HEK293 (cell line): ENCODE data around the gene HOXB4.

ENCODE experiments used
- GLIS1 ChIP-seq: fragments of 450-650 bp; formaldehyde crosslinking; IDR thresholded peaks from 2 replicates; pipeline ENCODE4 v1.5.1; 2016; ENCODE audit warnings: missing biosample characterization, missing genetic modification characterization
- KLF1 ChIP-seq: fragments of 450-650 bp; formaldehyde crosslinking; IDR thresholded peaks from 2 replicates; pipeline ENCODE4 v1.5.1; 2016; ENCODE audit warnings: missing biosample characterization, missing genetic modification characterization
- MYNN ChIP-seq: fragments of 450-650 bp; formaldehyde crosslinking; IDR thresholded peaks from 2 replicates; pipeline ENCODE4 v1.5.1; 2016; ENCODE audit warnings: missing biosample characterization, missing genetic modification characterization, borderline replicate concordance
- REPIN1 ChIP-seq: fragments of 450-650 bp; formaldehyde crosslinking; IDR thresholded peaks from 2 replicates; pipeline ENCODE4 v1.5.1; 2017; ENCODE audit warnings: missing biosample characterization, missing genetic modification characterization, low read depth
- SETDB1 ChIP-seq: IDR thresholded peaks from one replicate; pipeline ENCODE4 v1.6.1; 2017; ENCODE audit warnings: mild to moderate bottlenecking, low read length, moderate library complexity, mixed read lengths; ENCODE audit not compliant: insufficient read length
- TCF7L2 ChIP-seq: IDR thresholded peaks from 2 replicates; pipeline ENCODE4 v1.6.1; 2011; ENCODE audit warnings: low read depth, mild to moderate bottlenecking, inconsistent platforms, low read length, moderate library complexity, borderline replicate concordance
- ZFHX2 ChIP-seq: fragments of 450-650 bp; formaldehyde crosslinking; conservative IDR thresholded peaks from 2 replicates; pipeline ENCODE4 v1.5.1; 2016; ENCODE audit warnings: missing biosample characterization, missing genetic modification characterization
- ZNF121 ChIP-seq: fragments of 450-650 bp; formaldehyde crosslinking; IDR thresholded peaks from 2 replicates; pipeline ENCODE4 v1.5.1; 2016; ENCODE audit warnings: missing biosample characterization, missing genetic modification characterization
- ZNF138 ChIP-seq: fragments of 450-650 bp; formaldehyde crosslinking; IDR thresholded peaks from 2 replicates; pipeline ENCODE4 v1.5.1; 2016; ENCODE audit warnings: missing biosample characterization, missing genetic modification characterization, borderline replicate concordance
- ZNF354C ChIP-seq: fragments of 450-650 bp; formaldehyde crosslinking; IDR thresholded peaks from 2 replicates; pipeline ENCODE4 v1.5.1; 2016; ENCODE audit warnings: missing biosample characterization, missing genetic modification characterization, low read depth, borderline replicate concordance
- ZNF529 ChIP-seq: fragments of 450-650 bp; formaldehyde crosslinking; IDR thresholded peaks from 2 replicates; pipeline ENCODE4 v1.5.1; 2017; ENCODE audit warnings: missing genetic modification characterization, missing biosample characterization; ENCODE audit not compliant: insufficient replicate concordance
- ZNF561 ChIP-seq: fragments of 450-650 bp; IDR thresholded peaks from 2 replicates; pipeline ENCODE4 v1.5.1; 2018; ENCODE audit warnings: missing biosample characterization, missing genetic modification characterization, borderline replicate concordance
- ZNF776 ChIP-seq: fragments of 450-650 bp; formaldehyde crosslinking; IDR thresholded peaks from 2 replicates; pipeline ENCODE4 v1.5.0; 2017; ENCODE audit warnings: missing biosample characterization, missing genetic modification characterization, borderline replicate concordance
- TF ChIP-seq, protein P1 (sequence below): fragments of 450-650 bp; formaldehyde crosslinking; IDR thresholded peaks from 2 replicates; pipeline ENCODE4 v1.5.1; 2016; ENCODE audit warnings: missing biosample characterization, missing genetic modification characterization
- TF ChIP-seq, protein P2 (sequence below): fragments of 450-650 bp; formaldehyde crosslinking; IDR thresholded peaks from 2 replicates; pipeline ENCODE4 v1.5.1; 2016; ENCODE audit warnings: missing biosample characterization, missing genetic modification characterization
- TF ChIP-seq, protein P3 (sequence below): fragments of 450-650 bp; formaldehyde crosslinking; IDR thresholded peaks from 2 replicates; pipeline ENCODE4 v1.5.1; 2017; ENCODE audit warnings: missing biosample characterization, missing genetic modification characterization
- TF ChIP-seq, protein P4 (sequence below): fragments of 450-650 bp; formaldehyde crosslinking; IDR thresholded peaks from 2 replicates; pipeline ENCODE4 v1.5.1; 2016; ENCODE audit warnings: missing biosample characterization, missing genetic modification characterization
- TF ChIP-seq, protein P5 (sequence below): fragments of 450-650 bp; formaldehyde crosslinking; IDR thresholded peaks from 2 replicates; pipeline ENCODE4 v1.5.1; 2016; ENCODE audit warnings: missing biosample characterization, missing genetic modification characterization
- TF ChIP-seq, protein P6 (sequence below): fragments of 450-650 bp; formaldehyde crosslinking; IDR thresholded peaks from 2 replicates; pipeline ENCODE4 v1.5.1; 2017; ENCODE audit warnings: missing biosample characterization, missing genetic modification characterization
- TF ChIP-seq, protein P7 (sequence below): fragments of 450-650 bp; formaldehyde crosslinking; IDR thresholded peaks from 2 replicates; pipeline ENCODE4 v1.5.1; 2016; ENCODE audit warnings: missing biosample characterization, missing genetic modification characterization
- TF ChIP-seq, protein P8 (sequence below): fragments of 450-650 bp; formaldehyde crosslinking; IDR thresholded peaks from 2 replicates; pipeline ENCODE4 v1.5.1; 2016; ENCODE audit warnings: missing biosample characterization, missing genetic modification characterization

Gene HOXB4

DNA sequence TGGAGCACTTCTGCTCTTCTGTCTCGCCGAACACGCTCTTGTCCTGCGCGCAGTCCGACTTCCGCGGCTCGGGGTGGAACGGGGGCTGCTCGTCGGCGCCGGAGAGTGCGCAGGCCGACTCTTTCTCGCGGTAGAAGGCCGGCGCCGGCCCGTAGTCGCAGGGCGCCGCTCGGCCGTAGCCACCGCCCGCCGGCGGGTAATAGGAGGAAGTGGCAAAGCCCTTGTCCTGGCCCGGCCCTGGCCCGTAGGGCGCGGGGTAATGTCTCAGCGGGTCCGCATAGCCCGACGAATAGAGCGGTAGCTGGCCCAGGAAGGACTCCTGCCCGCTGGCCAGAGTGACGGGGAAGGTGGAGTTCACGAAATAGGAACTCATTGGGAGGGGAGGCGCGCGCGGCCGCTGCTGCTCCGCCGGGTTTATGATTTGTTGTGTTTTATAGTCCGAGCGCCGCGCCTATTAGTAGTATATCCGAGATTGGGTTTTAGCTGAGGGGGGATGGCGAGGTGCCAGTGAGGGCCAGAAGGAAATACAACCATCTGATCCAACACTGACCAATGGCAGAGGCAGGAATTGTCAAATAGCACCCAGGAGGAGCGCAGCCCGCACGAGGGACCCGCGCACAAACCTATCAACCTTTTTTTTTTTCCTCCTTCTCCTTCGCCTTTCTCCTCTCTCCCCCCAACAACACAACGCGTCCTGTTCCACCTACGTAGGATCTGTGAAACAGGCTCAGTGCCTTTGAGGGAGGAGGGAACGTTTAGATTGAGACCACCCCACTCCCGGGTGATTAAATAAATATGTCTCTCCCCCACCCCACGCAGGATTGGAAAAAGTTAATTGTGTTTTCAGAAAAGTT, 19.9 kb upstream of the HOXB4 start (continued):
- TF ChIP-seq, protein P1, sequence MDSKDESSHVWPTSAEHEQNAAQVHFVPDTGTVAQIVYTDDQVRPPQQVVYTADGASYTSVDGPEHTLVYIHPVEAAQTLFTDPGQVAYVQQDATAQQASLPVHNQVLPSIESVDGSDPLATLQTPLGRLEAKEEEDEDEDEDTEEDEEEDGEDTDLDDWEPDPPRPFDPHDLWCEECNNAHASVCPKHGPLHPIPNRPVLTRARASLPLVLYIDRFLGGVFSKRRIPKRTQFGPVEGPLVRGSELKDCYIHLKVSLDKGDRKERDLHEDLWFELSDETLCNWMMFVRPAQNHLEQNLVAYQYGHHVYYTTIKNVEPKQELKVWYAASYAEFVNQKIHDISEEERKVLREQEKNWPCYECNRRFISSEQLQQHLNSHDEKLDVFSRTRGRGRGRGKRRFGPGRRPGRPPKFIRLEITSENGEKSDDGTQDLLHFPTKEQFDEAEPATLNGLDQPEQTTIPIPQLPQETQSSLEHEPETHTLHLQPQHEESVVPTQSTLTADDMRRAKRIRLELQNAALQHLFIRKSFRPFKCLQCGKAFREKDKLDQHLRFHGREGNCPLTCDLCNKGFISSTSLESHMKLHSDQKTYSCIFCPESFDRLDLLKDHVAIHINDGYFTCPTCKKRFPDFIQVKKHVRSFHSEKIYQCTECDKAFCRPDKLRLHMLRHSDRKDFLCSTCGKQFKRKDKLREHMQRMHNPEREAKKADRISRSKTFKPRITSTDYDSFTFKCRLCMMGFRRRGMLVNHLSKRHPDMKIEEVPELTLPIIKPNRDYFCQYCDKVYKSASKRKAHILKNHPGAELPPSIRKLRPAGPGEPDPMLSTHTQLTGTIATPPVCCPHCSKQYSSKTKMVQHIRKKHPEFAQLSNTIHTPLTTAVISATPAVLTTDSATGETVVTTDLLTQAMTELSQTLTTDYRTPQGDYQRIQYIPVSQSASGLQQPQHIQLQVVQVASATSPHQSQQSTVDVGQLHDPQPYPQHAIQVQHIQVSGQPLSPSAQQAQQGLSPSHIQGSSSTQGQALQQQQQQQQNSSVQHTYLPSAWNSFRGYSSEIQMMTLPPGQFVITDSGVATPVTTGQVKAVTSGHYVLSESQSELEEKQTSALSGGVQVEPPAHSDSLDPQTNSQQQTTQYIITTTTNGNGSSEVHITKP (tag by site-specific recombination), result peak; percentile 93
- TF ChIP-seq MYNN (tag by site-specific recombination) (no peak), ZNF138 (tag by site-specific recombination) (no peak), ZNF776 (tag by site-specific recombination) (no peak), ZNF121 (tag by site-specific recombination) (0 out of 2 replicates have a peak, but pooled peaks have one; percentile 45), ZNF529 (tag by site-specific recombination) (no peak), KLF1 (peak; percentile 27; the same call in 1 of the 2 replicates), TCF7L2 (no peak), ZNF561 (tag by site-specific recombination) (peak; percentile 47; the same call in 1 of the 2 replicates), GLIS1 (tag by site-specific recombination) (peak; percentile 16; the same call in 1 of the 2 replicates), SETDB1 (no peak), ZNF354C (no peak), REPIN1 (tag by site-specific recombination) (no peak), ZFHX2 (tag by site-specific recombination) (peak; percentile 76)
- TF ChIP-seq, protein P2, sequence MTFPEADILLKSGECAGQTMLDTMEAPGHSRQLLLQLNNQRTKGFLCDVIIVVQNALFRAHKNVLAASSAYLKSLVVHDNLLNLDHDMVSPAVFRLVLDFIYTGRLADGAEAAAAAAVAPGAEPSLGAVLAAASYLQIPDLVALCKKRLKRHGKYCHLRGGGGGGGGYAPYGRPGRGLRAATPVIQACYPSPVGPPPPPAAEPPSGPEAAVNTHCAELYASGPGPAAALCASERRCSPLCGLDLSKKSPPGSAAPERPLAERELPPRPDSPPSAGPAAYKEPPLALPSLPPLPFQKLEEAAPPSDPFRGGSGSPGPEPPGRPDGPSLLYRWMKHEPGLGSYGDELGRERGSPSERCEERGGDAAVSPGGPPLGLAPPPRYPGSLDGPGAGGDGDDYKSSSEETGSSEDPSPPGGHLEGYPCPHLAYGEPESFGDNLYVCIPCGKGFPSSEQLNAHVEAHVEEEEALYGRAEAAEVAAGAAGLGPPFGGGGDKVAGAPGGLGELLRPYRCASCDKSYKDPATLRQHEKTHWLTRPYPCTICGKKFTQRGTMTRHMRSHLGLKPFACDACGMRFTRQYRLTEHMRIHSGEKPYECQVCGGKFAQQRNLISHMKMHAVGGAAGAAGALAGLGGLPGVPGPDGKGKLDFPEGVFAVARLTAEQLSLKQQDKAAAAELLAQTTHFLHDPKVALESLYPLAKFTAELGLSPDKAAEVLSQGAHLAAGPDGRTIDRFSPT, result 0 out of 2 replicates have a peak, but pooled peaks have one; percentile 49
- TF ChIP-seq, protein P3, sequence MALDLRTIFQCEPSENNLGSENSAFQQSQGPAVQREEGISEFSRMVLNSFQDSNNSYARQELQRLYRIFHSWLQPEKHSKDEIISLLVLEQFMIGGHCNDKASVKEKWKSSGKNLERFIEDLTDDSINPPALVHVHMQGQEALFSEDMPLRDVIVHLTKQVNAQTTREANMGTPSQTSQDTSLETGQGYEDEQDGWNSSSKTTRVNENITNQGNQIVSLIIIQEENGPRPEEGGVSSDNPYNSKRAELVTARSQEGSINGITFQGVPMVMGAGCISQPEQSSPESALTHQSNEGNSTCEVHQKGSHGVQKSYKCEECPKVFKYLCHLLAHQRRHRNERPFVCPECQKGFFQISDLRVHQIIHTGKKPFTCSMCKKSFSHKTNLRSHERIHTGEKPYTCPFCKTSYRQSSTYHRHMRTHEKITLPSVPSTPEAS (tag by site-specific recombination), result 0 out of 2 replicates have a peak, but pooled peaks have one; percentile 4
- TF ChIP-seq, protein P4, sequence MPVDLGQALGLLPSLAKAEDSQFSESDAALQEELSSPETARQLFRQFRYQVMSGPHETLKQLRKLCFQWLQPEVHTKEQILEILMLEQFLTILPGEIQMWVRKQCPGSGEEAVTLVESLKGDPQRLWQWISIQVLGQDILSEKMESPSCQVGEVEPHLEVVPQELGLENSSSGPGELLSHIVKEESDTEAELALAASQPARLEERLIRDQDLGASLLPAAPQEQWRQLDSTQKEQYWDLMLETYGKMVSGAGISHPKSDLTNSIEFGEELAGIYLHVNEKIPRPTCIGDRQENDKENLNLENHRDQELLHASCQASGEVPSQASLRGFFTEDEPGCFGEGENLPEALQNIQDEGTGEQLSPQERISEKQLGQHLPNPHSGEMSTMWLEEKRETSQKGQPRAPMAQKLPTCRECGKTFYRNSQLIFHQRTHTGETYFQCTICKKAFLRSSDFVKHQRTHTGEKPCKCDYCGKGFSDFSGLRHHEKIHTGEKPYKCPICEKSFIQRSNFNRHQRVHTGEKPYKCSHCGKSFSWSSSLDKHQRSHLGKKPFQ, result 0 out of 2 replicates have a peak, but pooled peaks have one; percentile 25
- TF ChIP-seq, protein P5, sequence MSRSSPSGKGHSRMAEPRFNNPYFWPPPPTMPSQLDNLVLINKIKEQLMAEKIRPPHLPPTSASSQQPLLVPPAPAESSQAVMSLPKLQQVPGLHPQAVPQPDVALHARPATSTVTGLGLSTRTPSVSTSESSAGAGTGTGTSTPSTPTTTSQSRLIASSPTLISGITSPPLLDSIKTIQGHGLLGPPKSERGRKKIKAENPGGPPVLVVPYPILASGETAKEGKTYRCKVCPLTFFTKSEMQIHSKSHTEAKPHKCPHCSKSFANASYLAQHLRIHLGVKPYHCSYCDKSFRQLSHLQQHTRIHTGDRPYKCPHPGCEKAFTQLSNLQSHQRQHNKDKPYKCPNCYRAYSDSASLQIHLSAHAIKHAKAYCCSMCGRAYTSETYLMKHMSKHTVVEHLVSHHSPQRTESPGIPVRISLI (tag by site-specific recombination), result peak; percentile 65; the same call in 1 of the 2 replicates
- TF ChIP-seq, protein P6, sequence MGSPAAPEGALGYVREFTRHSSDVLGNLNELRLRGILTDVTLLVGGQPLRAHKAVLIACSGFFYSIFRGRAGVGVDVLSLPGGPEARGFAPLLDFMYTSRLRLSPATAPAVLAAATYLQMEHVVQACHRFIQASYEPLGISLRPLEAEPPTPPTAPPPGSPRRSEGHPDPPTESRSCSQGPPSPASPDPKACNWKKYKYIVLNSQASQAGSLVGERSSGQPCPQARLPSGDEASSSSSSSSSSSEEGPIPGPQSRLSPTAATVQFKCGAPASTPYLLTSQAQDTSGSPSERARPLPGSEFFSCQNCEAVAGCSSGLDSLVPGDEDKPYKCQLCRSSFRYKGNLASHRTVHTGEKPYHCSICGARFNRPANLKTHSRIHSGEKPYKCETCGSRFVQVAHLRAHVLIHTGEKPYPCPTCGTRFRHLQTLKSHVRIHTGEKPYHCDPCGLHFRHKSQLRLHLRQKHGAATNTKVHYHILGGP (tag by site-specific recombination), result no peak
- TF ChIP-seq, protein P7, sequence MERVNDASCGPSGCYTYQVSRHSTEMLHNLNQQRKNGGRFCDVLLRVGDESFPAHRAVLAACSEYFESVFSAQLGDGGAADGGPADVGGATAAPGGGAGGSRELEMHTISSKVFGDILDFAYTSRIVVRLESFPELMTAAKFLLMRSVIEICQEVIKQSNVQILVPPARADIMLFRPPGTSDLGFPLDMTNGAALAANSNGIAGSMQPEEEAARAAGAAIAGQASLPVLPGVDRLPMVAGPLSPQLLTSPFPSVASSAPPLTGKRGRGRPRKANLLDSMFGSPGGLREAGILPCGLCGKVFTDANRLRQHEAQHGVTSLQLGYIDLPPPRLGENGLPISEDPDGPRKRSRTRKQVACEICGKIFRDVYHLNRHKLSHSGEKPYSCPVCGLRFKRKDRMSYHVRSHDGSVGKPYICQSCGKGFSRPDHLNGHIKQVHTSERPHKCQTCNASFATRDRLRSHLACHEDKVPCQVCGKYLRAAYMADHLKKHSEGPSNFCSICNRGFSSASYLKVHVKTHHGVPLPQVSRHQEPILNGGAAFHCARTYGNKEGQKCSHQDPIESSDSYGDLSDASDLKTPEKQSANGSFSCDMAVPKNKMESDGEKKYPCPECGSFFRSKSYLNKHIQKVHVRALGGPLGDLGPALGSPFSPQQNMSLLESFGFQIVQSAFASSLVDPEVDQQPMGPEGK (tag by site-specific recombination), result peak; percentile 63
- TF ChIP-seq, protein P8, sequence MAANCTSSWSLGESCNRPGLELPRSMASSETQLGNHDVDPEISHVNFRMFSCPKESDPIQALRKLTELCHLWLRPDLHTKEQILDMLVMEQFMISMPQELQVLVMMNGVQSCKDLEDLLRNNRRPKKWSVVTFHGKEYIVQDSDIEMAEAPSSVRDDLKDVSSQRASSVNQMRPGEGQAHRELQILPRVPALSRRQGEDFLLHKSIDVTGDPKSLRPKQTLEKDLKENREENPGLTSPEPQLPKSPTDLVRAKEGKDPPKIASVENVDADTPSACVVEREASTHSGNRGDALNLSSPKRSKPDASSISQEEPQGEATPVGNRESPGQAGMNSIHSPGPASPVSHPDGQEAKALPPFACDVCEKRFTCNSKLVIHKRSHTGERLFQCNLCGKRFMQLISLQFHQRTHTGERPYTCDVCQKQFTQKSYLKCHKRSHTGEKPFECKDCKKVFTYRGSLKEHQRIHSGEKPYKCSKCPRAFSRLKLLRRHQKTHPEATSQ (tag by site-specific recombination), result 0 out of 2 replicates have a peak, but pooled peaks have one; percentile 10
